GM18517 (cell line): Measurements from ENCODE around the gene POLH.
"Not testable (repeated sequence)": the region's sequence is repeated elsewhere in the genome, so short reads cannot be mapped to it uniquely, and the experiment has no call there.

Experiments
- ATAC-seq: cut with Tn5 transposase; IDR thresholded peaks from one replicate; pipeline ENCODE4 v1.9.1; 2021; ENCODE audit warnings: mild to moderate bottlenecking, moderate library complexity; ENCODE audit not compliant: unreplicated experiment

POLH gene

DNA sequence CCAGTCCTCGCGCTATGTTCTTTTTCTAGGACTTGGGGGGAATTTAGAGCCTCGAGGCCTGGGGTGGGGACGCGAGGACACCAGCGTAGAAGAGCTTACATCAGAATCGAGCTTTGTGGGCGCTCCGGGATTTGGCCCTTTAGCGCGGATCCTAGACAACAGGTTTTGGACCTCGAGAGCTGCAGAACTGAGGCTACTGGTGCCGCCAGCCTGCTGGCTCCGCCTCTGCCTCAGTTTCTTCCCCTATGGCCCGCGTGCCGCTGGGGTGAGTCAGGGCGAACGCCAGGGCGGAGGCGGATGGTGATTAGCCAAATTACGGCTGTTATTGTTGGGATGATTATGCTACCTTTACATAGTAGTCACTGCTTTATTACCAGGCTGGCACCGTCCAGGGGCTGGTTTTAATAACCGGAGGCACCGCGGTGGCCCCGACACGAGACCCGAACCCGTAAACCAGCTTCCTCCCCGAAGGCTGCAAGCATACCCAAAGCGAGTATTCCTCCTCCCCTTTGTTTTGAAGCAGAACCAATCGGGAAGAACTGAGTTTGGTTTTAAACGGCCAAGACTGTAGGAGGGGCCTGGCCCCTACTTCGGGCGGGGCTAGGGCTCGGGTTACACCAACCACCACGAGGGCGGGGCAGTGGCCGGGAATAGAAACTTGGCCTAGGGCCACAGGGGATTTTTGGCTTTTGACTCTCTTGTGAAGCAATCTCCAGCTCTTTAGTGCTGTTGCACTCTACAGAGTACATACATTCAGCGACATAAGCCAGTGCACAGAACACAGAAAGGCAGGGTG, 53.7 kb downstream of the POLH start:
- peak; percentile 73 for ATAC-seq

- no peak for ATAC-seq
These were observed 55.1 kb downstream of the POLH start for GRCh38 chr6:43630980-43631619.

GRCh38 chr6:43633002-43633401, 57.0 kb downstream of the POLH start:
- not testable (repeated sequence) for ATAC-seq

DNA sequence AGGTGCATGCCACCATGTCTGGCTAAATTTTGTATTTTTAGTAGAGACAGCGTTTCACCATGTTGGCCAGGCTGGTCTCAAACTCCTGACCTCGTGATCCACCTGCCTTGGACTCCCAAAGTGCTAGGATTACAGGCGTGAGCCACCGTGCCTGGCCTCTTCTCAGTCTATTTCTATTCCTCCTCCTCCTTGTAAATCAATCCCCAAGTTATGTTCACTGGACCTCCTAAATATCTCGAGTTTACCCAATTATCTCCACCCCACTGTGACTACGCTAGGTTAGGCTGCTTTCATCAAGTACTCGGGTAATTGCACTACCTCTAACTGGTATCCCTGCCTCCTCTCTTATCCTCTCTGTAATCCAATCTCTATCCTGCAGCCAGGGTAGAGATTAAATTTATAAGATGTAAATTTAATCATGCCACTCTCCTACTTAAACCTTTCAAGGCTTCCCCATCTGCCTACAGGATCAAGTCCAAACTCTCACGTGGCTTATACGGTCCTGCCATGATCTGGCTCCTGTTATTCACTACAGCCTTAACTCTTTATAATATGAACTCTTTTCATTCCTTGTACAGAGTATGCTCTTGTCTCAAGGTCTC, 58.8 kb downstream of the POLH start:
- ATAC-seq, result no peak

- ATAC-seq, result peak; percentile 58
These were observed 59.7 kb downstream of the POLH start, which contains the start of gene MAD2L1BP for GRCh38 chr6:43635387-43636307. MAD2L1BP (plus strand) TSS chr6:43635840; CDS start chr6:43635876, 36 bp downstream.

- ATAC-seq, result no peak
These were observed 60.3 kb downstream of the POLH start for GRCh38 chr6:43636308-43636659.

GRCh38 chr6:43639984-43640800, 64.2 kb downstream of the POLH start:
- ATAC-seq, result no peak

DNA sequence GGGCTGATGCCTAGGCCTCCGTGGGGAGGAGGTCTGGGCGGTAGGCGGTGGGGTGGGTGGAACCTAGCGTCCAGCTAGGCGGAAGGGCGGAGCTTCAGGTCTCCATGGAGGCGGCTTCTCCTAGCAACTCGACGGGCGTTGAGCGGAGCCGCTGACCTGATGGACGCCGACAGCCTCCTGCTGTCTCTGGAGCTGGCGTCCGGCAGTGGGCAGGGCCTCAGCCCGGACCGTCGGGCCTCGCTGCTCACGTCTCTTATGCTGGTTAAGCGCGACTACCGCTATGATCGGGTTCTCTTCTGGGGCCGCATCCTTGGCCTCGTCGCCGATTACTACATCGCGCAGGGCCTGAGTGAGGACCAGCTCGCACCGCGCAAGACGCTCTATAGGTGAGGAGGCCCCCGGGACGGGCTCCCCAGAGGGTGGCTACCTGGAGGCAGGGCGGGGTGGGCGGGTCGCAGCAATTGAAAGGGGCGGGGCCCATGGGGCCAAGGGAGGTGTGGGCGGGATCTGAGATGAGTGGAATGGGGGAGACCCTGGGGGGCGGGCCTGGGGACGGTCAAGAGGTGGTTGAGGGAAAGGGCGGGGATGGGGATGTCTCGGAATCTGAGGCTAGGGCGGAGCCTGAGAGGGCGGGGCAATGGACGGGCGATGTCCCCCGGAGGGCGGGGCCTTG, 69.1 kb downstream of the POLH start, which contains the start of gene RSPH9:
Gene RSPH9 (plus strand): TSS at position 97 of the 673 bp plus-strand sequence. CDS start 63 bp downstream, at position 160.
- ATAC-seq, result no peak

DNA sequence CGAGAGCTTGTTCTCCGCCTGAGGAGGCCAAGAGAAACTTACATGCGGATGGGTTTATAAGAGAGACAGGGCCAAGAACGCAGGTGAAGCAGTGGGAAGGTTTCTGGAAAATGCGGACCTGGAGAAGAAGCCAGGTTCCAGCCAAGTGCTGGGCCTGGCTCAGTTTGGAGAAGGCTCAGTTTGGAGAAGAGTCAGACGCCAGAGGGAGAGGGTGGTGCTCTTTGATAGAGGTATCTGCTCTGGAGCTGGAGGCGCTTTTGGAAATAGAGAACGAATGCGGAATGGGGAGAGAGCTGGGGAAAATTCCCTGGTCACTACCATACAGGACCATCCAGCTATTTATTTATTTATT, 69.6 kb downstream of the POLH start:
- ATAC-seq, result no peak

DNA sequence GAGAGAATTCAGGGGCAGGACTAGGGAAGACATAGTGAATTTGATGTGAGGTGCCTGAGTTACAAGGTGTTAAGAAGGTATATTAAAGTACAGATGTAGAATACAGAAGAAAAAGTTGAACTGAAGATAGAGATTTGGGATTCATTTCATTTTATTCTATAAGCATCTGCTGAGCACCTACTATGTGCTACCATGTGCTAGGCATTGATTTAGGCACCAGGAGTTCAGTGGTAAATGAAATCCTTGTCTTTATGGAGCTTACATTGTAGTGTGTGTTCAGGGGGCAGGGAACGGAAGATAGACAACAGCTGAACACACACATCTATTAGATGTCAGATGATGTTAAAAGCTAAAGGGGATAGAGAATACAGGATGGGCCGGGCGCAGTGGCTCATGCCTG, 71.6 kb downstream of the POLH start:
- ATAC-seq, result no peak

- no peak for ATAC-seq
These were observed 72.3 kb downstream of the POLH start for GRCh38 chr6:43648248-43648647.

DNA sequence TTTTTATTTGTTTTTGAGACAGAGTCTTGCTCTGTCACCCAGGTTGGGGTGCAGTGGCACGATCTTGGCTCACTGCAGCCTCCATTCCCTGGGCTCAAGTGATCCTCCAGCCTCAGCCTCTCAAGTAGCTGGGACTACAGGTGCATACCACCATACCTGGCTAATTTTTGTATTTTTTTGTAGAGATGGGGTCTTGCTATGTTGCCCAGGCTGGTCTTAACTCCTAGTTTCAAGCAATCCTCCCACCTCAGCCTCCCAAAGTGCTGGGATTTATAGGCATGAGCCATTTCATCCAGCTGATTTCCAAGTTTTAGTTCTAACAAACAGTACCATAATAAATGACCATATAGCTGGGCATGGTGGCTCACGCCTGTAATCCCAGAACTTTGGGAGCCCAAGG, 76.8 kb downstream of the POLH start:
- not testable (repeated sequence) for ATAC-seq

DNA sequence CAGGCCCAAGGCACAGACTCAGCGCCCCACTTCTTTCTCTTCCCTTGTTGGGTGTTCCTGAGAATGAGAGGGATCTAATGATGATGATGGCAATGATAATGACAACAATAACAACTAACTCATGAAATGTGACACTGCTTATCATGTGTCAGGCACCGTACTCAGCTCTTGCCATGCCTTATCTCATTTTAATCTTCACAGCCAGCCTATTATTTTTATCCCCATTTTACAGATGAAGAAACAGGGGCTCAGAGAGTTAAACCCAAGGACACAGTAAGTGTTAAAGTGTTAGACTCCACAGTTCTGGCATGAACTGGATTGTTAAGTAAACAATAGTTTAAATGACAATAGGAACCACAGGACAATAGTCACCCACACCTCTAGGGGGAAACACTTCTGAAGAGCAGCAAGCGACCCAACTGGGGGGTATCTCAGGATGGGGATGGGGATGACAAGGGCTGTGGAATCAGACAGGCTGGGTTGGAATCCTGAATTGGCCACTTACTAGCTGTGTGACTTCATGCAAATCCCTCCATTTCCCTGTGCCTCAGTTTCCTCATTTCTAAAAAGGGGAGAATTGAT, 81.3 kb downstream of the POLH start:
- ATAC-seq, result no peak

GRCh38 chr6:43658161-43658560, 82.2 kb downstream of the POLH start:
- ATAC-seq, result no peak

GRCh38 chr6:43662948-43663347, 87.0 kb downstream of the POLH start:
- ATAC-seq, result not testable (repeated sequence)
